Stimulated activated CD4-positive, alpha-beta T cell treated with anti-CD3 and anti-CD28 coated beads, TNF-alpha, amount 100 ng/mL, for 1 hour (primary cell): ENCODE results near the gene LYPD5.
A peak's percentile ranks its signal among the peaks of the same experiment; 100 is the strongest.
"Not testable (repeated sequence)": the region's sequence is repeated elsewhere in the genome, so short reads cannot be mapped to it uniquely, and the experiment has no call there.

Experiments
- DNase-seq, 3 donors: peaks; one replicate each; pipeline ENCODE4 v3.0.0-alpha.2; 2020; ENCODE audit warnings: low read depth in 3 of 3, low spot score in 1 of 3

The LYPD5 gene

DNA sequence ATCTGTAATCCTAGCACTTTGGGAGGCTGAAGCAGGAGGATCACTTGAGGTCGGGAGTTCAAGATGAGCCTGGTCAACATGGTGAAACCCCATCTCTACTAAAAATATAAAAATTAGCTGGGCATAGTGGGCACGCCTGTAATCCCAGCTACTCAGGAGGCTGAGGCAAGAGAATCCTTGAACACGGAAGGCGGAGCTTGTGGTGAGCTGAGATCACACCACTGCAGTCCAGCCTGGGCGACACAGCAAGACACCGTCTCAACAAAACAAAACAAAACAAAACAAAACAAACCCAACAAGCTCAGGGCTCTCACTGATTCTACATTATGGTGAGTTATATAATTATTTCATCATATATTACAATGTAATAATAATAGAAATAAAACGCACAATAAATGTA is 4.2 kb upstream of the LYPD5 start:
- not testable (repeated sequence) for DNase-seq

DNA sequence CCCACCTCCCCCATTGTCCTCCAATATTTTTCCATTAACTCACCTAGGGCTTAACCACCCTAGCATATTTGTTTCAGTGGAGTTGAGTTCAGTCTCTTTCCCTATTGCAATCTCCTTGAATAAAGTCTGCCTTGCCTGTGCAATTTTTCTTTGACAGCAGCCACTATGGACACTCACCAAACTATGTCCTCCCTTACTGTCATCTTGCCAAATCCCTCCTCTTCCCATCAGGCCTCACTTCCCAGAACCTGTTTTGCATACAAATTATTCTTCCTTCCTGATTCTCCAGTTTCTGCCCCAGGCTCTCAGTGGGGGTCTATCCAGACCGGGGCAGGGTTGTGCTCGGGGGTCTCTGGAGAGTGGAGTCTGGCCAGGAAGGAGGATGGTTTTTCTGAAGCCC is 2.2 kb upstream of the LYPD5 start:
- DNase-seq, result no peak

DNA sequence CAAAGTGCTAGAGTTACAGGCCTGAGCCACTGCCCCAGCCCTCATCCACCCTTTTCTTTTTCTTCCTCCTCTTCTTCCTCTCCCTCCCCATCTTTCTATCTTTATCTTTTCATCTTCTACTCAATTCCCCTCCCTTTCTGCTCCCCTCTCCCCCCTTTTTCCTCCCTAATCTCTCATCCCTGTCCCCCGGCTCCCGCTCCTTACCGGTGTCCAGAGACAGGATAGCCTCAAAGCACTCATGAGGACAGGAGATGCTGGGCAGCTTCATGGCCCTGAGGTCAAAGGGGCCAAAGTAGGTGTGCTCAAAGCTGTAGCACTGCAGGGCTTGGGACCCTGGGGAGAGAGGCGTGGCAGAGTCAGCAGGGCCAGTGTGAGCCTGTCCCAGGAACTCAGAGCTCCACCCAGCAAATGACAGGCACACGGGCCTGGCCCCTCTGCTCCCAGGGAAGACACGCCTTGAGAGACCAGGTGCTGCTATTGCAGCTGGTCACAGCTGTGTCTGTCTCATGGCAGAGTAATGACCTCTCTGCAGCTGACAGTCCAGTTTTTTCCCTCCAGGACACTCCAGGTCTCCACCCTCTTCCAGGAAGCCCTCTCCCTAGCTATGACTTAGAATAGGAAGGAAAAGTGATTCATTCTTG is 2.6 kb downstream of the LYPD5 start:
- DNase-seq, result no peak

DNA sequence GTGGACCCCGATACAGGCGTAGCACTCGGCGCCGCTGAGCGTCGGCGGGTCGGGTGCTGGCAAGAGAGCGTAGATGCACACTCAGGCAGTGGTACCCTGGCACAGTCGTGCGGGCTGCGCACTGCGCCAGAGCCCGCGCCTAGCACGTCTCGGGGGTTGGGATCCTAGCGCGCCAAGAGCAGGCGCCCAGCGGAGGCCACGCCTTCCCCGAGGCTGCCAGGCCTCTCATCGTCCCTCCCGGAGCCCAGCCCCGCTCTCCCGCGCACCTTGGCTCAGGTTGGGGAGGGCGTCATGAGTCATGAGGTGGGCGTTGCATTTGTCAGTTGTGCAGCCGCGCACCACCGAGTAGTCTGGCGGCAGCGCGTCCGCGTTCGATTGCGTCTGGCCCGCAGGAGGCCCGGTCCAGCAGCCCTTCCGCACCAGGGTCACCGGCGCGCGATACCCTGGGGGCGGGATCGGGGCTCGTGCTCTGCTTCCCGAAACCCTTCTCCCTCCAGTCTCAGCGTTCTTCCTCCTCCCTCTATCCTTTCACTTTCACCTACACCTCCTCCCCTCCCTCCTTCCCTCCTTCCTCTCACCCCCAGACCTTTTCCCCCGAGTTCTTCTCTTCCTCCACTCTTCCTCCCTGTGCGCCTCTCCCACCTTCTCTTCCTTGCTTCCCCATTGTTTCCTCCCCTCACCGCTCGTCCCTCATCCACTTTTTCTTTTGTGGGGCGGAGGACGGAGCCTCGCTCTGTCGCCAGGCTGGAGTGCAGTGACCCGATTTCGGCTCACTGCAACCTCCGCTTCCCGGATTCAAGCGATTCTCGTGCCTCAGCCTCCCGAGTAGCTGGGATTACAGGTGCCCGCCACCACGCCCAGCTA is 3.5 kb downstream of the LYPD5 start:
- DNase-seq, result peak in 2 of 3 donors; percentile 36 to 48

DNA sequence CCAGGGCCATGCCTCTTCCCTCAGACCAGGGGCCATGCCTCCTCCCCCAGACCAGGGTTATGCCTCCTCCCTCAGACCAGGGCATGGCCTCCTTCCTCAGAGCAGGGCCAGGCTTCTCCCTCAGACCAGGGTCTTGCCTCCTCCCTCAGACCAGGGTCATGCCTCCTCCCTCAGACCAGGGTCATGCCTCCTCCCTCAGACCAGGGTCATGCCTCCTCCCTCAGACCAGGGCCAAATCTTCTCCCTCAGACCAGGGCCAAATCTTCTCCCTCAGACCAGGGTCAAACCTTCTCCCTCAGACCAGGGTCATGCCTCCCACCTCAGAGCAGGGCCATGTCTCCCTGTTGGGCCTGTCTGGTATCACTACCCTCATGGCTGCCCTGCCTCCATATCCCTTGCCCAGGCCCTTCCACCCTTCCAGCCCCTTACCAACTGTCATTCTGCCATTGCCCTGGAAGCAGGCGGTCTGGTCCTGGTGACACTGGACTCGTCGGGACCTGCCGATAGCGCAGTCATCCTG is 4.2 kb downstream of the LYPD5 start:
- DNase-seq, result no peak

DNA sequence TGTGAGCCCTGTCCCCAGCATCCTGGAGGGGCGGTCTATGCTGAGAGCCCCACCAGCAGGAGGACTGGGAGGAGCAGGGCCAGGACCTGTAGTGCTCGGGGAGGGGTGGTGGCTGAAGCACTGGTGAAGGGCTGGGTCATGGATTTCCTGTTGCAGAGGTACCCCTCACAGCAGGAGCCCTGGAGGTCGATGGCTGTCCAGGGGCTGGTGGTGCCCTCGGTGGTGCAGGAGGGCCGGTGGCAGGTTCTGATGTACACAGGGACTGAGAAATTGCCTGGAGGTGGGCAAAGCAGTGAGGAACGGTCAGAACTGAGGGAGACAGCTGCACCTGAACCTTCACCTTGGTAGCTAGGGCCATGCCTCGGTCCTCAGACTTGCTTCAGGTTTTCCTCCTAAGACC is 4.7 kb downstream of the LYPD5 start:
- DNase-seq, result no peak

DNA sequence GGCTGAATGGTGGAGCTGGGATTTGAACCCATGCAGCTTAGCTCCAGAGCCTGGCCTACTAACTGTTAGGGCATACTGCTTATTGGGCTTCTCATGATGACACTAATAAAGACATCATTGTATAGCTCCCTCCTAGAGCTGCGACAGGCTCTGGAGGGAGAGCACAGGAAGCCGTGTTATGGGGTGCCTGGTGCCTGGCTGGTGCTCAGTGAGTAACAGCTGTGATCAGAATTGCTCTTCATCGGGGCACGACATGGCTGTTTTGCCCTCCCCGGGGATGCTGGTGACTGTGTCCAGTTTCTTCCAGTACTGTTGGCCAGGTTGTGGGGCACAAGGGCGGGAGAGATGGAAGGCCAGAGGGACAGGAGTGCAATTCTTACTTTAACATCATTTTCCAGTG is 5.1 kb downstream of the LYPD5 start:
- DNase-seq, result no peak

DNA sequence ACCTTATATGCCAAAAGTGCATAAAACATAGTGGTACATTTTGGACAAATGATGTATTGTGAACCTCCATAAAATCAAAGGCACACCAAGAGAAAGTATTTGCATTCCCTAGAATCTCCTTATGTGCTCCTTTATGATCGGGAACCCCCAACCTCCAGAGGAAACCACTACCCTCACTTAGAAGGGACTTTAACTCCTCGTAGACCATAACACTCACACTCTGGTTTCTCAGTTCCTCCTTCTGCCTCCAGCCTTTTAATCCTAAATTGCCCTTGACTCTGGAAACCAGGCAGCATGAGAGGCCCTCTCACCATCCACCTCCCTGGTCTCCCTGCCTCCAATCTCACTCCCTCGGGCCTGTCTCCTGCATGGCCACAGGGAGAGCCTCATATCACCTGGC is 11.7 kb downstream of the LYPD5 start:
- no peak for DNase-seq

DNA sequence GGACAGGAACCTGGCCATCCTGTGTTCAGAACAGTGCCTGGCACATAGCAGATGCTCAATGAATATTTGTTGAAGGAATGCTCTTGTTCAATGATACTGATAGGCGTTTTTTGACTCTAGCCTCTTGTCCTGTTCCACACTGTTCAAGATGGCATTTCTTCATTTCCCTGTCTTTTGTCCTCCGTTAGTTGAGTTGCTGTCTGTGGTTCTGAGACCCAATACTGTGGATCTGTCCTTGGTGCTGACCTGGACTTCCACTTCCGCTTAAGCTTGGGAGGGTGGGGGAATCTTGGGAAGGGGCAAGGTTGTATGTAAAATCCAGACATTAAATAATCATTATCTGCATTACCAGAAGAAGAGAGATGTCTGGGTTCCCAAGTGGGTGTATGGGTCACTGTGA is 13.2 kb downstream of the LYPD5 start:
- DNase-seq, result no peak

DNA sequence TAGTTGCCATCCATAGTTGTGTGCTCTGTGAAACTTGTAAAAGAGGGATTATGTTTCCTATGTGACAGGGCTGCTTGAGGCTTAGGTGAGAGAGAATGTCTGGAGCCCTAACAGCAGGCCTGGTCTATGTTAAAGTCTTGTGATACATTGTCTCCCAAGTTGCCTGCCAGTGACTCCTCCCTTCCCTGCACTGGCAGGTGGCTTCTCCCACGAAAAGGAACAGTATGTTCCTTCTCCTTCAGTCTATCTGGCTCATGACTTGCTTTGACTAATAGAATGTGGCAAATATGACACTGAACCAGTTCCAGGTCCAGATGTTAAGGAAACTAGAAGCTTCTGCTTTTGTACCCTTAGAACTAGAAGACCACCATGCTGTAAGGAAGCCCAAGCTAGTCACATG is 15.6 kb downstream of the LYPD5 start:
- DNase-seq, result no peak

DNA sequence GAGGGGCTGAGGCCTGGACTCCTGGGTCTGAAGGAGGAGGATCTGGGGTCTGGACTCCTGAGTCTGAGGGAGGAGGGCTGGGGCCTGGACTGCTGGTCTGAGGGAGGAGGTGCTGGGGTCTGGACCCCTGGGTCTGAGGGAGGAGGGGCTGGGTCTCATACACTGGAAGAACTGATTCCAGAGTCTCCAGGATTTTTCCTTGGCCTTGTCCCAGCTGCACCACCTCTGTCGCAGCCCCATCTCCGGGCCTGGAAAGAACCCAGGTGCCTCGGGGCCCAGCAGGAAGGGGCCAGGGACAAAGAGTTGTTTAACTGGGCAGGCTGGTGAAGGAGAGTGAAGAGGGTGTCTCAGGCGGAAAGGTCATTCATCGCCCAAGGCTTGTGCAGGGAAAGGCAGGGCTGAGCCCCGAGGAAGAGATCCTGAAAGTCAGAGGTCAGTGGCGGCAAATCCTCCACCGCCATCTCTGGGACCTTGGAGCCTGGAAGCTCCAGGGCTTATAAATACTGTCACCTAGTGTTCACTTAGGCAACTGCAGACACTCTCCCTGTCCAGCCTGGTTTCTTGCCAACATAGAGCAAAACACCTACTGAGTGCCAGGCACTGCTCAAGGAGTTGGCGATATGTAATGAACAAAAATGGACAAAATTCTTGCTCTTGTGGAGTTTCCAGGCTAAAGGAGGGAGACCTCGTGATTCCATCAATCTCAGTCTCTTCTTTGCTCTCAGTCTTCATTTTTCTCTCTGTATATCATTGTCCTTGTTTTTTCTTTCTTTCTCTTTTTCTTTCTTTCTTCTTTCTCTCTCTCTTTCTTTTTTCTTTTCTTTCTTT is 17.1 kb downstream of the LYPD5 start:
- DNase-seq, result peak in 1 of 3 donors; percentile 20

DNA sequence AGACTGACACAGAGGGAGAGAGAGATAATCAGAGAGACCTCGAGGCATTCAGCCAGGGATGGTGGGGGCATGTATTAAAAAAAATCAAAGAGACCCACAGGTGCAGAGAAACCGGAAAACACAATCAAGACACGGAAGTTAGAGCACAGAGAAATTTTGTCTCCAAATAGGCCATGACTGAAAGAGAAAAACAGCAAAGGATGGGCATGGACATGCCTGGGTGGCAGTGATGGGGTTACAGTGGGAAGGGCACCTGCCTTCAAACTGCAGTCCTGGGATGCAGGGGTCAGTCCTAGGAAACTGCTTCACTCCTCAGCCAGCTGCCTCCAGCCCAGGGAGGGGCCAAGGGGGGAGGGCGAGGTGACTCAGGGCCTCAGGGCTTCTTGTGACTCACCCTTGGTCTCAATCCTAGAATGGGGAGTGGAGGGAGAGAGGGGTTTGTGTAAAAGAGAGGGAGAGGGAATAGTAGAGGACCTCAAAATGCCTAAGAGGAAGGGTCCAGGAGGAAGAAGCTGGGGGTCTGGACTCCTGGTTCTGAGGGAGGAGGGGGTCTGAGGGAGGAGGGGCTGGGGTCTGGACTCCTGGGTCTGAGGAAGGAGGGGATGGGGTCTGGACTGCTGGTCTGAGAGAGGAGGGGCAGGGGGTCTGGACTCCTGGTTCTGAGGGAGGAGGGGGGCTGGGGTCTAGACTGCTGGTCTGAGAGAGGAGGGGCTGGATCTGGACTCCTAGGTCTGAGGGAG is 17.8 kb downstream of the LYPD5 start:
- DNase-seq, result peak in 2 of 3 donors; percentile 26 to 60

DNA sequence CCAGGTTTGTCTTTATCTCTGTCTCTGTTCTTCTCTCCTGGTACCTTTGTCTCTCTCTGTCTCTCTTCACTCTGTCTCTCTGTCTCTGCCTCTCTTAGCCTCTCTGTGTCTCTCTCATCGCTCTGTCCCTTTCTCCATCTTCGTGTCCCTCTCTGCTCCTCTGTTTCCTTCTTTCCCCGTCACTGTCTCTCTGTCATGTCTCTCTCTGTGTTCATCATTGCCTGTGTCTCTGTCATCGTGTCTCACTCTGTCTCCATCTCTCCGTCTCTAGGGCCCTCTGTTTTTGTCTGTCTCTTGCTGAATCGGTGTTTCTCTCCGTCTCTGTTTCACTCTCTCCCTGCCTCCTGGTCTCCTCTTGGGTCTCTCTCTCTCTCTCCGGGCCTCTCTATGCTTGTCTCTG is 18.6 kb downstream of the LYPD5 start:
- no peak for DNase-seq

DNA sequence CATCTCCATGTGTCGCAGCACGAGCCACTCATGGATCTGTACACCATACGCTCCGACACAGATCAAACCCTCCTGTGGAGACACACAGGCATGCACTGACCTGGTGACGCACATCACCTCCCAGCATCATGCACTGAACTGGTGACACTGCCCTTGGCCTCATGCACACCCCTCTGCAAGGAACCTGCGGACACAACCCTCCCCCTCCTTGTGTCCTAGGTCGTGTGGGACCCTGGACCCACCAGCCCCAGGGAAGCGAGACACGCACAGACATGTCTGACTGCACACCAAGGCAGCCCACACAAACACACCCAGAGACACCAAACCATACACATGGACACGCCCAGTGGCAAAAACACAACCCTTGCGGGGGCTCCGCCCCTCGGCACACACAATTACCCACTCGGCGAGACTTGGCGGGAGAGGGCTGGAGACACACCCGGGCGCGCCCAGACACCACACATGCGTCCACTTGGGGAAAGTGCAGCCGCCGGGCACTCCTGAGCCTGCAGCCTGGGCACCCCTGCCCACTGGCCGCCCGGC is 19.5 kb downstream of the LYPD5 start:
- DNase-seq, result no peak

DNA sequence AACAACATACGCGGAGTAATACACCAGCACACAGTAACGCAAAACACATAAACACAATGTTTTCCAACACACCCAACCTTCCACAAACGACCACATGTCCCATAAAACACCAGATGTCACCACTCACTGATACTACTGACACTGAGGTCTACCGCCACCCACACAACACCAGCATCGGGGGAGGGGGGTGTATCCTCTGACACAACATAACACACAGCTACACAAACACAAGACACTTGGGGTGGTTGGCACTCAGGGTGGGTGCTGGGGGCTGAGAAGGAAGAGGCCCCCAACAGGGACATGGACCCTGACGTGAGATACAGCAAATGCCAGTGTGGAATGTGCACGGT is 20.0 kb downstream of the LYPD5 start:
- DNase-seq, result no peak

DNA sequence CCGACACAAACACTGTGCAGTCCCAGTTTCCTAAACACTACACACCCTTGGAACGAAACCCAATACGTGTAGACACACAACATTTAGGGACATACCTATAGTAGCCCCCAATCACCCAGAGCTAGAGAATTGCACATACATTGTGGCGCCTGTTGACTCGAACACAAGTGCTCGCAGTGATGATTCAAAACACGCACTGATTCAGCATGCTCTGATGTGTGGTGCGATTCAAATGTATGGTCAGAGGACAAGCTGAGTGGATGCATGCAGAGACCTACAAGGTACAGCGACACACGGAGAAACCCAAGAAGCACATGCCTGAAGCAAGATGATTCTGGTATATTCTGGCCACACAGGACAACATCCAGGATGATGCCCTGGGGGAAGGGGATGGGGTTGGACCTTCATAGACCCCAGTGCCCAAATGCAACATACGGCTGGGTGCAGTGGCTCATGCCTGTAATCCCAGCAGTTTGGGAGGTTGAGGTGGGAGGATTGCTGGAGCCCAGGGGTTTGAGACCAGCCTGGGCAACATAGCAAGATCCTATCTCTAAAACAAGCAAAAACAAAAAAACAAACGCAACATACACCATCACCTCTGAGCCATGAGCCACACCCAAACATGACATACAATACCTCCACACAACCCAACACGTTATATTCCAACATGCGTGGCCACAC is 20.5 kb downstream of the LYPD5 start:
- no peak for DNase-seq

DNA sequence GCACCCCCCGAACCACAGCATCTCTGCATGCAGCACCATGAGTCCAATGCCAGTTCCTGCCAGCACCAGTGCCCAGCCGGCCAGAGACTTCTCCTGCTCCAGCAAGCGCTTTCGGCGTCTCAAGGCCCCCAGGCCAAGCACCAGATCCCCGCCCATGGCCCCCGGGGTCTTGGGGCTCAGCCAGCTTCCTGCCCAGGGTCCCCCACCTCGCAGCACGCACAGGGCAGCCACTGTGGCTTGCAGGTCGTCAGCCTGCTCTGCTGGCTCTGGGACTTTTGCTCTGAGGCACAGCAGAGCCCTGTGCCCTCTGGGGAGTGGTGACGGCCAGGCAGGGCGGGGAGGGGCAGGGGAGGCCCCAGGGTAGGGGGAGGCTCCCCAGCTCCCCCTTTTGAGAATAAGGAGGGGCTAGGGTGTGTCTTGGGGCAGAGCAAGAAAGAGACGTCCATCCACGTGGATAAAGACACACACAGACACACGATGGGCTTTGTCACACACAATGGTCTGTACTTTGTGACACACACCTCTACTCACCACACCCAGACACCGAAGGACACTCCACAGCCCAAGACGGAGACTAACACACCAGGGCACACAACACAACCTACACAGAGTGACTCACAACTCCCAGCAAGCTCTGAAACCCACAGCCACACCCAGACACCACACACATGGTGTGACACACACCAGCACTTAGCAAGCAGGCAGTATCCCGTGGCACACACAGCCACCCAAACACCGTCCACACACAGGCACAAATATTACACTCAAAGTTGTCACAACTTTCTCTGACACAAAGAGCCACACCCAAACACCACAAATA is 21.3 kb downstream of the LYPD5 start, which contains the start of gene KCNN4:
Gene KCNN4, minus strand, starts transcription at position 268 of the 820 bp plus-strand sequence. Its CDS starts 112 bp downstream, at position 156.
- peak in 2 of 3 donors; percentile 13 to 57 for DNase-seq

DNA sequence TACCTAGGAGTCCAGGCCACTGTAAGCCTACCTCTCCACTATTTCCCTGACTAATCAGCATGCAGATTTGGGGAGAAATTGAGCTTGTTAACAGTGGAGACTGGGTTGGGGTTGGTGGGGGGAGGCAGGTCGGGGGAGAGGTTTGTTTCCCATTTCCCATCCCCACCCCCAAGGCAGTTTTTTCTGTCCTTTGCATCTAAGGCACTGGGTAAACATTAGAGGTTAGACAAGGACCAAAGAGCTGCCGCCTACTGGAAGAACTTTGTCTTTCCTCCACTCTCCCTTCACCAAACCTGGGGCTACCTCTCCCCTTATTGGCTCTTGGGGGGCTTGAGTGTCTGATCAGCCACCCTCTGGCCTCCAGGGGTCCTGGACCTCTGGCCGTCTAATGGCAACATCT is 22.4 kb downstream of the LYPD5 start:
- DNase-seq, result no peak

DNA sequence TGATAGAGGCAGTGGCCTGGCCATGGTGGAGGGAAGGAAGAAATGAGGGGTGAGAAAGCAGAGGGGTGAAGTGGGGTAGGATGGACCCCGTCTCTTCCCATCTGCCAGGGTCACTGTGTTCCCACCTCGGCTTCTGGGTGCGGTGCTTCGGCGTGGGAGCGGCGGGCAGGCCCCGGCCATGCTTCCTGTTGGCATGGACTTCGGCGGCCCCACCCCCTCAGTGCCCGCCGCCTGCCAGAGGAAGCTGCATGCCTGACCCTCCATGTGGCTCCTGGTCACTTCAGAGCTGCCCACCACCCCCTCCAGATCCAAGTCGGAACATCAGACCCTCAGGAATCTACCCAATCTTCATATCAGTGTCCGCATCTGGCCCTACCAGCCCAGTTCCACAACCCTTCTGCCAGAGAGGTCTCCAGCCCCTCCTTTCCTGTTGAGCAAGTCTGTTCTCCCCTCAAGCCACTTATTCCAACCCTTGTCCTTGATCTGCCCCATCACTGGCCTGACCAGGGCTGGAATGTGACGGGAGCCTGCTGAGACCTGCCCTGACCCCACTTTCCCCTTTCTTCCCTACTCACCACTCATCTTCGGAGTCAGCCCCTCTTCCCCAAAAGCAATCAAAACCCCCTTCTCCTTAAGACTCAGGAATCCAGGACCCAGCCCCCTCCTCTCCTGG is 23.0 kb downstream of the LYPD5 start:
- no peak for DNase-seq
